K562 (cell line): ENCODE data around the gene OXT. TPM values are rescaled to one million over a fixed set of nuclear protein-coding genes. Genes with fewer than 3 reads are reported as not detected.
A peak's percentile ranks its signal among the peaks of the same experiment; 100 is the strongest.

Source experiments
- ATAC-seq: fragments of 200-7000 bp; cut with Tn5 transposase; 3 replicates; pipeline ENCODE4 v1.9.1; 2020; ENCODE audit warnings: moderate library complexity
- BruUV-seq: library from RNA; stranded (reverse); fragments of 400-500 nt; replicated peaks from 2 replicates; lab custom pipeline; 2021; lab: Mats Ljungman, UMichigan
- CTCF ChIA-PET: fragments of 300-600 bp; formaldehyde crosslinking; extraction: SDS; loops from one replicate; lab custom pipeline; 2021; ENCODE audit warnings: low intra/inter-chr PET ratio; lab: Yijun Ruan, JAX
- POLR2A ChIA-PET: fragments of 300-600, 350-650 bp; sonication (Branson Sonifier 250); formaldehyde crosslinking; extraction: SDS; loops from one replicate; lab custom pipeline; 2021; ENCODE audit warnings: antibody characterized with exemption, inconsistent platforms; lab: Yijun Ruan, JAX
- DNase-seq, 4 experiments: peaks; one replicate each; pipeline versions ENCODE4 v3.0.0 to v3.0.0-alpha.2; 2011 to 2018; ENCODE audit warnings: low spot score in 3 of 4, mixed read lengths in 3 of 4; ENCODE audit errors: extremely low read depth in 1 of 4
- FAIRE-seq: peaks from 2 replicates; lab custom pipeline; 2011; peaks lifted over from hg19 to GRCh38; lab: Jason Lieb, UNC
- H2AFZ ChIP-seq: 2 replicates; pipeline ENCODE4 v1.6.0; 2011; ENCODE audit warnings: low read depth, low read length, control low read depth, inconsistent platforms
- H3K27ac ChIP-seq: fragments of 200-600 bp; 3 replicates; pipeline ENCODE4 v1.8.0; 2011; ENCODE audit warnings: low read depth, mild to moderate bottlenecking, control low read depth, inconsistent platforms, low read length, moderate library complexity, mixed read lengths; ENCODE audit errors: extremely low read depth
- H3K27me3 ChIP-seq, 2 experiments: fragments of 300-600 bp in 1 of 2; 2 replicates in 1 of 2; 3 replicates in 1 of 2; pipeline versions ENCODE4 v1.6.0 to v1.8.0; 2011; ENCODE audit warnings: inconsistent platforms in 2 of 2, low read length in 2 of 2, mild to moderate bottlenecking in 1 of 2, mixed read lengths in 1 of 2, moderate library complexity in 1 of 2; ENCODE audit not compliant: control insufficient read depth in 2 of 2, insufficient read depth in 2 of 2
- H3K36me3 ChIP-seq: fragments of 300-600 bp; 3 replicates; pipeline ENCODE4 v1.8.0; 2011; ENCODE audit warnings: mild to moderate bottlenecking, low read length, inconsistent platforms; ENCODE audit not compliant: control insufficient read depth, insufficient read depth
- H3K4me1 ChIP-seq, 2 experiments: fragments of 200-600 bp in 1 of 2; replicated peaks in 1 of 2; 2 replicates in 1 of 2; 3 replicates in 1 of 2; pipeline versions ENCODE4 v1.5.1 to v1.8.0; 2011; ENCODE audit warnings: inconsistent platforms in 2 of 2, low read length in 2 of 2, mild to moderate bottlenecking in 1 of 2, mixed read lengths in 1 of 2, moderate library complexity in 1 of 2; ENCODE audit not compliant: control insufficient read depth in 2 of 2, insufficient read depth in 2 of 2
- H3K4me2 ChIP-seq: 2 replicates; pipeline ENCODE4 v1.6.1; 2011; ENCODE audit warnings: low read length, control low read depth, inconsistent platforms, mixed read lengths; ENCODE audit not compliant: insufficient read depth
- H3K4me3 ChIP-seq: fragments of 200-600 bp; sonication (generic), shearing (Covaris generic); 2 replicates; pipeline ENCODE4 v1.5.1; 2016; ENCODE audit warnings: control low read depth, inconsistent platforms
- H3K79me2 ChIP-seq: fragments of 200-600 bp; 3 replicates; pipeline ENCODE4 v1.8.0; 2011; ENCODE audit warnings: low read length, inconsistent platforms; ENCODE audit not compliant: control insufficient read depth, insufficient read depth
- H3K9ac ChIP-seq, 2 experiments: 2 replicates each; pipeline versions ENCODE4 v1.6.0 to v1.6.1; 2011; ENCODE audit warnings: low read depth in 2 of 2, low read length in 2 of 2, control low read depth in 1 of 2, inconsistent platforms in 1 of 2, mild to moderate bottlenecking in 1 of 2, mixed read lengths in 1 of 2; ENCODE audit not compliant: insufficient read depth in 1 of 2
- H3K9me1 ChIP-seq: one replicate; pipeline ENCODE4 v1.6.0; 2011; ENCODE audit warnings: inconsistent platforms, mild to moderate bottlenecking, low read length, moderate library complexity; ENCODE audit not compliant: control insufficient read depth, insufficient read depth
- H3K9me3 ChIP-seq: replicated peaks from 2 replicates; pipeline ENCODE4 v1.5.1; 2011; ENCODE audit warnings: low read depth, low read length, inconsistent platforms; ENCODE audit not compliant: control insufficient read depth, insufficient read depth
- H4K20me1 ChIP-seq: replicated peaks from 2 replicates; pipeline ENCODE4 v1.6.1; 2011; ENCODE audit warnings: low read length, inconsistent platforms, mixed read lengths; ENCODE audit not compliant: control insufficient read depth, insufficient read depth
- ARHGAP35 ChIP-seq: fragments of 450-650 bp; IDR thresholded peaks from 2 replicates; pipeline ENCODE4 v1.6.1; 2018; ENCODE audit not compliant: partially characterized antibody
- ARID1B ChIP-seq: fragments of 450-650 bp; IDR thresholded peaks from 2 replicates; pipeline ENCODE4 v1.6.1; 2016; ENCODE audit warnings: antibody characterized with exemption, mild to moderate bottlenecking, inconsistent platforms
- BHLHE40 ChIP-seq: IDR thresholded peaks from 2 replicates; pipeline ENCODE4 v1.6.1; 2011; ENCODE audit warnings: low read length, improper control_type of control experiment
- CBFA2T3 ChIP-seq: fragments of 450-650 bp; IDR thresholded peaks from 2 replicates; pipeline ENCODE4 v1.6.1; 2017
- CBX1 ChIP-seq: sonication (generic); IDR thresholded peaks from 2 replicates; pipeline ENCODE4 v1.6.1; 2016; ENCODE audit warnings: antibody characterized with exemption, low read depth, mild to moderate bottlenecking
- CCAR2 ChIP-seq: fragments of 200-400 bp; formaldehyde crosslinking; IDR thresholded peaks from 2 replicates; pipeline ENCODE4 v1.6.1; 2017; ENCODE audit warnings: mild to moderate bottlenecking, low read depth, low read length
- CTBP1 ChIP-seq: fragments of 450-650 bp; IDR thresholded peaks from 2 replicates; pipeline ENCODE4 v1.6.1; 2016; ENCODE audit warnings: borderline replicate concordance
- FOSL1 ChIP-seq: fragments of 200-800 bp; sonication (Bioruptor generic); conservative IDR thresholded peaks from 2 replicates; pipeline ENCODE4 v1.6.1; 2016; ENCODE audit warnings: missing genetic modification characterization, missing compliant biosample characterization
- KAT7 ChIP-seq: sonication (generic); formaldehyde crosslinking; IDR thresholded peaks from 2 replicates; pipeline ENCODE4 v1.8.0; 2022; ENCODE audit warnings: missing genetic modification reagents, mild to moderate bottlenecking, borderline replicate concordance
- KLF13 ChIP-seq: fragments of 450-650 bp; IDR thresholded peaks from 2 replicates; pipeline ENCODE4 v1.6.1; 2016; ENCODE audit warnings: missing genetic modification characterization, low read depth, mild to moderate bottlenecking, missing compliant biosample characterization, moderate library complexity, borderline replicate concordance
- MTA3 ChIP-seq: fragments of 450-650 bp; formaldehyde crosslinking; IDR thresholded peaks from 2 replicates; pipeline ENCODE4 v1.6.1; 2017; ENCODE audit warnings: mild to moderate bottlenecking, borderline replicate concordance
- NBN ChIP-seq: fragments of 450-650 bp; IDR thresholded peaks from 2 replicates; pipeline ENCODE4 v1.6.1; 2016; ENCODE audit warnings: low read depth, mild to moderate bottlenecking
- RUNX1 ChIP-seq: sonication (generic); IDR thresholded peaks from 2 replicates; pipeline ENCODE4 v1.6.1; 2016; ENCODE audit warnings: antibody characterized with exemption, low read depth
- SRSF7 ChIP-seq: fragments of 200-400 bp; formaldehyde crosslinking; optimal IDR thresholded peaks from 2 replicates; pipeline ENCODE3; 2017; ENCODE audit warnings: mild to moderate bottlenecking, low read depth, low read length
- STAG1 ChIP-seq: sonication (generic); formaldehyde crosslinking; IDR thresholded peaks from 2 replicates; pipeline ENCODE4 v1.5.0; 2020; ENCODE audit warnings: missing genetic modification reagents, borderline replicate concordance
- U2AF2 ChIP-seq: fragments of 200-400 bp; formaldehyde crosslinking; optimal IDR thresholded peaks from 2 replicates; pipeline ENCODE3; 2017; ENCODE audit warnings: low read depth, mild to moderate bottlenecking, low read length
- USF1 ChIP-seq: sonication (generic); formaldehyde crosslinking; IDR thresholded peaks from 2 replicates; pipeline ENCODE4 v1.9.0; 2022; ENCODE audit warnings: mild to moderate bottlenecking, missing genetic modification reagents
- XRCC4 ChIP-seq: IDR thresholded peaks from one replicate; pipeline ENCODE4 v1.6.1; 2011; ENCODE audit not compliant: insufficient read depth, insufficient read length; ENCODE audit errors: extremely low read depth
- ZNF444 ChIP-seq: fragments of 250-450 bp; sonication (Bioruptor Pico); IDR thresholded peaks from 2 replicates; pipeline ENCODE4 v1.4.0; 2020; ENCODE audit warnings: mild to moderate bottlenecking, moderate library complexity
- WGBS: fragments of 100-300 bp; shearing (Covaris generic); methylation state at CpG from one replicate; pipeline ENCODE4 v1.1.6; 2016; ENCODE audit warnings: low coverage, mixed read lengths; ENCODE audit not compliant: insufficient coverage; ENCODE audit errors: missing lambda C conversion rate; 5-methylcytosine and 5-hydroxymethylcytosine counted together
- in situ Hi-C: fragments of 300-500 bp; cut with MboI; formaldehyde crosslinking; loops from 4 replicates; pipeline ENCODE4 v1.15.0; 2018; ENCODE audit warnings: inconsistent platforms, mixed read lengths
- intact Hi-C: fragments of 100-400 bp; cut with micrococcal nuclease; formaldehyde crosslinking; loops from 2 replicates; pipeline ENCODE4 v1.14.2; 2022
- polyA plus RNA-seq, 8 experiments: library from polyadenylated mRNA; depleted of rRNA in 4 of 8; stranded (reverse) in 5 of 8; unstranded in 3 of 8; fragments of >200 nt; fragmentation: Nextera tagmentation in 2 of 8; fragmentation: Illumina TruSeq in 1 of 8; extraction: Ambion mirVana in 2 of 8; extraction: Trizol in 1 of 8; gene quantifications; 2 replicates each; pipeline versions ENCODE4 v1.2.1 to v1.2.3, GENCODE V29; 2011 to 2014; ENCODE audit warnings: inconsistent platforms in 1 of 8, missing spikeins in 1 of 8
- total RNA-seq, 7 experiments: library from RNA; depleted of rRNA in 6 of 7; stranded (reverse); fragments of >200 nt in 6 of 7; fragmentation: Illumina TruSeq in 2 of 7; extraction: Trizol in 2 of 7; gene quantifications; 2 replicates each; pipeline versions ENCODE4 v1.2.1 to v1.2.3, GENCODE V29; 2011 to 2021; ENCODE audit warnings: low replicate concordance in 1 of 7
- TF ChIP-seq, protein P1 (sequence below): fragments of 450-650 bp; IDR thresholded peaks from 2 replicates; pipeline ENCODE4 v1.6.1; 2017; ENCODE audit warnings: mild to moderate bottlenecking, moderate library complexity
- TF ChIP-seq, protein P2 (sequence below): fragments of 150-350 bp; conservative IDR thresholded peaks from 2 replicates; pipeline ENCODE4 v1.6.1; 2014; ENCODE audit warnings: low read length

OXT gene
- total and polyA plus RNA-seq, 9 of the 15 experiments (the other 6 are each of a cell fraction or from before 2014, with no cell fraction given), result not detected

DNA sequence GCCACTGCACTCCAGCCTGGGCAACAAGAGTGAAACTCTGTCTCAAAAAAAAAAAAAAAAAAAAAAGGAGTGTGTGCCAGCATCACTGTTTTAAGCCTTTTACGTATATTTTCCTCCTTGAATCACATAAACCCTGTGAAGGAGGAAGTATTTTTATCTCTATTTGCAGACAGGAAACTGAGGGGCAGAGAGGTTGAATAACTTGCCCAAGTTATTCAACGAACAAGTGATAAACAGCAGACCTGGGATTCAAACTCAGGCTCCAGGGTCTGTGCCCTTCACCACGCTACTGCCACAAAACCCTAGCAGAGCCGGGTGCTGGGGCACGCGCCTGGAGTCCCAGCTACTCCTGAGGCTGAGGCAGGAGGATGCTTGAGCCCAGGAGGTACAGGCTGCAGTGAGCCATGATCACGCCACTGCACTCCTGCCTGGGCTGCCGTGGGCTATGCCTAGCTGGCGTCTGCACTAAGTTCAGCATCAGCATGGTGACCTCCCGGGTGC, 22.5 kb downstream of the OXT start:
- Histone ChIP-seq H3K9ac (peak overlapping the region in 1 of 2 experiments; percentile 6; a peak in 1 of 4 replicates), H4K20me1 (no peaks in the 10 kb centered on the region), H3K4me1 (peaks cover 10 to 23% of the 10 kb centered on the region in 2 experiments; a peak in 4 of 5 replicates), H3K79me2 (no peaks in the 10 kb centered on the region), H3K9me1 (no peaks in the 10 kb centered on the region), H3K4me3 (no peak overlapping the region), H3K27ac (no peak overlapping the region), H3K9me3 (no peaks in the 10 kb centered on the region), H2AFZ (peak overlapping the region; percentile 59), H3K27me3 (no peaks in the 10 kb centered on the region), H3K36me3 (no peaks in the 10 kb centered on the region), H3K4me2 (no peak overlapping the region)
- intact Hi-C loops (no loop called here), in situ Hi-C loops (no loop called here)
- BruUV-seq, result no TSS peak
- ChIA-PET CTCF (no interaction called here), POLR2A (interaction anchor here (0.7 kb wide), 1 partner anchor 201 kb away, joined by 3 read pairs; no protein-coding TSS in a partner anchor)
- ATAC-seq, result no peak
- DNase-seq, result no peak
- 19% methylated on average over 7 of the region's 10 CpGs for WGBS
- no peak for FAIRE-seq
- TF ChIP-seq, protein P1, sequence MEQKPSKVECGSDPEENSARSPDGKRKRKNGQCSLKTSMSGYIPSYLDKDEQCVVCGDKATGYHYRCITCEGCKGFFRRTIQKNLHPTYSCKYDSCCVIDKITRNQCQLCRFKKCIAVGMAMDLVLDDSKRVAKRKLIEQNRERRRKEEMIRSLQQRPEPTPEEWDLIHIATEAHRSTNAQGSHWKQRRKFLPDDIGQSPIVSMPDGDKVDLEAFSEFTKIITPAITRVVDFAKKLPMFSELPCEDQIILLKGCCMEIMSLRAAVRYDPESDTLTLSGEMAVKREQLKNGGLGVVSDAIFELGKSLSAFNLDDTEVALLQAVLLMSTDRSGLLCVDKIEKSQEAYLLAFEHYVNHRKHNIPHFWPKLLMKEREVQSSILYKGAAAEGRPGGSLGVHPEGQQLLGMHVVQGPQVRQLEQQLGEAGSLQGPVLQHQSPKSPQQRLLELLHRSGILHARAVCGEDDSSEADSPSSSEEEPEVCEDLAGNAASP, result no peak
- no peak for TF ChIP-seq U2AF2
- no peak for TF ChIP-seq CBFA2T3
- no peak for TF ChIP-seq XRCC4
- TF ChIP-seq ZNF444 (CRISPR knock-in tag), result no peak
- no peak for TF ChIP-seq NBN
- TF ChIP-seq FOSL1 (tag), result no peak
- TF ChIP-seq BHLHE40, result peak; percentile 55
- TF ChIP-seq CTBP1, result peak; percentile 13; the same call in 1 of the 2 replicates
- no peak for TF ChIP-seq RUNX1
- peak; percentile 37; the same call in 1 of the 2 replicates for TF ChIP-seq ARID1B
- TF ChIP-seq CBX1, result no peak
- no peak for TF ChIP-seq KAT7 (CRISPR knock-in tag)
- TF ChIP-seq ARHGAP35, result no peak
- TF ChIP-seq MTA3, result no peak
- TF ChIP-seq SRSF7, result no peak
- TF ChIP-seq KLF13 (tag), result no peak
- TF ChIP-seq USF1 (CRISPR knock-in tag), result peak; percentile 46; the same call in 1 of the 2 replicates
- TF ChIP-seq, protein P2, sequence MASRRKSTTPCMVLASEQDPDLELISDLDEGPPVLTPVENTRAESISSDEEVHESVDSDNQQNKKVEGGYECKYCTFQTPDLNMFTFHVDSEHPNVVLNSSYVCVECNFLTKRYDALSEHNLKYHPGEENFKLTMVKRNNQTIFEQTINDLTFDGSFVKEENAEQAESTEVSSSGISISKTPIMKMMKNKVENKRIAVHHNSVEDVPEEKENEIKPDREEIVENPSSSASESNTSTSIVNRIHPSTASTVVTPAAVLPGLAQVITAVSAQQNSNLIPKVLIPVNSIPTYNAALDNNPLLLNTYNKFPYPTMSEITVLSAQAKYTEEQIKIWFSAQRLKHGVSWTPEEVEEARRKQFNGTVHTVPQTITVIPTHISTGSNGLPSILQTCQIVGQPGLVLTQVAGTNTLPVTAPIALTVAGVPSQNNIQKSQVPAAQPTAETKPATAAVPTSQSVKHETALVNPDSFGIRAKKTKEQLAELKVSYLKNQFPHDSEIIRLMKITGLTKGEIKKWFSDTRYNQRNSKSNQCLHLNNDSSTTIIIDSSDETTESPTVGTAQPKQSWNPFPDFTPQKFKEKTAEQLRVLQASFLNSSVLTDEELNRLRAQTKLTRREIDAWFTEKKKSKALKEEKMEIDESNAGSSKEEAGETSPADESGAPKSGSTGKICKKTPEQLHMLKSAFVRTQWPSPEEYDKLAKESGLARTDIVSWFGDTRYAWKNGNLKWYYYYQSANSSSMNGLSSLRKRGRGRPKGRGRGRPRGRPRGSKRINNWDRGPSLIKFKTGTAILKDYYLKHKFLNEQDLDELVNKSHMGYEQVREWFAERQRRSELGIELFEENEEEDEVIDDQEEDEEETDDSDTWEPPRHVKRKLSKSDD, result no peak
- no peak for TF ChIP-seq STAG1 (CRISPR knock-in tag)
- no peak for TF ChIP-seq CCAR2
